Neural crest cell (in vitro differentiated cells): Measurements from ENCODE around the gene PVALB. TPM values are rescaled to one million over a fixed set of nuclear protein-coding genes. Genes with fewer than 3 reads are reported as not detected.

ENCODE experiments used
- DNase-seq: peaks from one replicate; pipeline ENCODE4 v3.0.0; 2021; ENCODE audit warnings: low read depth, mixed read lengths, low spot score
- H3K27ac Mint-ChIP-seq: one replicate; pipeline ENCODE4 v1.8.0; 2021; ENCODE audit warnings: mild to moderate bottlenecking, mixed read lengths; ENCODE audit not compliant: unreplicated experiment
- H3K27me3 Mint-ChIP-seq: 2 replicates; pipeline ENCODE4 v1.8.0; 2021; ENCODE audit warnings: low read depth, mild to moderate bottlenecking, mixed read lengths
- H3K36me3 Mint-ChIP-seq: 2 replicates; pipeline ENCODE4 v1.8.0; 2021; ENCODE audit warnings: low read depth, mild to moderate bottlenecking, mixed read lengths
- H3K4me1 Mint-ChIP-seq: 2 replicates; pipeline ENCODE4 v1.8.0; 2021; ENCODE audit warnings: mixed read lengths
- H3K4me3 Mint-ChIP-seq: one replicate; pipeline ENCODE4 v1.8.0; 2021; ENCODE audit warnings: mild to moderate bottlenecking, mixed read lengths
- H3K9me3 Mint-ChIP-seq: 2 replicates; pipeline ENCODE4 v1.8.0; 2021; ENCODE audit warnings: mixed read lengths
- CTCF ChIP-seq: fragments of 200-600 bp; sonication (generic); conservative IDR thresholded peaks from 2 replicates; pipeline ENCODE4 v1.5.0; 2021; ENCODE audit warnings: antibody characterized with exemption, mild to moderate bottlenecking
- total RNA-seq: library from RNA; stranded (reverse); gene quantifications from 2 replicates; pipeline ENCODE4 v1.2.1, GENCODE V29; 2021

Gene PVALB
- total RNA-seq, 1 donor from 2014 or later = 0.68 TPM

GRCh38 chr22:36764060-36764459 is 52.8 kb downstream of the PVALB start:
- no peaks in the 10 kb centered on the region for H3K27me3 Mint-ChIP-seq
- H3K4me1 Mint-ChIP-seq = no peaks in the 10 kb centered on the region
- no peak for DNase-seq
- no peak overlapping the region for H3K4me3 Mint-ChIP-seq
- no peak for TF ChIP-seq CTCF
- no peak overlapping the region for H3K27ac Mint-ChIP-seq
- peaks cover 11% of the 10 kb centered on the region for H3K36me3 Mint-ChIP-seq
- no peaks in the 10 kb centered on the region for H3K9me3 Mint-ChIP-seq

- H3K4me3 Mint-ChIP-seq = no peak overlapping the region
- TF ChIP-seq CTCF = no peak
- H3K9me3 Mint-ChIP-seq = no peaks in the 10 kb centered on the region
- peaks cover 11% of the 10 kb centered on the region for H3K36me3 Mint-ChIP-seq
- no peak for DNase-seq
- H3K27ac Mint-ChIP-seq = no peak overlapping the region
- H3K27me3 Mint-ChIP-seq = no peaks in the 10 kb centered on the region
- H3K4me1 Mint-ChIP-seq = no peaks in the 10 kb centered on the region
Observed at GRCh38 chr22:36763576-36763975, 53.3 kb downstream of the PVALB start.

DNA sequence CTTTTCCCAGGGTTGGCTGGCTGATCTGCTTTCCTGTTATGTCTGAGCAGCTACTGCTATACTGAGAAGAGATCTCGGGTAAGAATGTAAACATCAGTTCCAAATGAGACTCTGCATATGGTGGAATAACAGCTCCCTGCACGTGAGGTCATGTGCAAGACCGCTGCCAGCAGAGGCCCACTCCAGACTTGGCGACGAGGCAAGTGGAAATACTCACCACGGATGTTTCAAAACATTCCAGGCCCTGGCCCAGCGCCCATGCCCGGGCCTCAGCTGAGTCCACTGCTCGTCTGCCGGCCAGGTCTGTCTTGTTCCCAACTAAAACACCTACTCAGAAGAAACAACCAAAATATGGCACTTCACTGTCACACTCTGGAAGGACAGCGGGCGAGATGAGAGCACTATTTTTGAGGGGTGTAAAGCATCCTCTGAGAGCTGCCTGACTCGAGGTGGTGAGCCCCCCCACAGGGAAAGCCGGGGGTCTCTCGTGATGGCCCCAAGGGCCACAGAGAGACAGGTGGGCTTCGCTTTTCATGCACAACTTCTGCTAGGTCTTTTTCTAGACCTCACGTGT is 54.1 kb downstream of the PVALB start:
- H3K9me3 Mint-ChIP-seq = no peaks in the 10 kb centered on the region
- no peak for TF ChIP-seq CTCF
- DNase-seq = no peak
- no peak overlapping the region for H3K4me3 Mint-ChIP-seq
- no peak overlapping the region for H3K27ac Mint-ChIP-seq
- H3K27me3 Mint-ChIP-seq = no peaks in the 10 kb centered on the region
- H3K4me1 Mint-ChIP-seq = no peaks in the 10 kb centered on the region
- H3K36me3 Mint-ChIP-seq = peaks cover 11% of the 10 kb centered on the region

GRCh38 chr22:36761553-36762240 is 55.1 kb downstream of the PVALB start:
- H3K4me3 Mint-ChIP-seq = no peak overlapping the region
- no peak for DNase-seq
- H3K9me3 Mint-ChIP-seq = no peaks in the 10 kb centered on the region
- peaks cover 6% of the 10 kb centered on the region for H3K27me3 Mint-ChIP-seq
- TF ChIP-seq CTCF = no peak
- no peaks in the 10 kb centered on the region for H3K4me1 Mint-ChIP-seq
- H3K27ac Mint-ChIP-seq = no peak overlapping the region
- peaks cover 11% of the 10 kb centered on the region for H3K36me3 Mint-ChIP-seq

DNA sequence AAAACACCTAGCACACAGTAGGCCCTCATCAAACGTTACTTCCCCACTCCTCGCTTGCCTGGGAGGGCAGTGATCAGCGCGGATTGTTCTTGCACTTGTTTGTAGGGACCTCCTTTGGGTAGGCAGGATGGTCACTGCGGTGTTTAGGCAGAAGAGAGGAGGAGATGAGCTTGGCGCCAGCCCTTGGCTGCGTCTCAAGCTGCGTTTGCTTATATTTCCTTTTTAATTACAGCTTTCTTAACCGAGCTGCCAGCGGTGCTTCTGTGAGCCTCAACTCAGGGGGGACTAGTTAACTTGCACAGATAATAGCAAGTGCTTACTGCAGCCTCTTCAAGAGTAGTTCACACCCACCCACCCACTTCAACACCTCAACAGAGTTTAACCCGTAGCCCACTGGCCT is 56.0 kb downstream of the PVALB start:
- Mint-ChIP-seq H3K4me3 (no peak overlapping the region), H3K9me3 (no peaks in the 10 kb centered on the region), H3K36me3 (peaks cover 11% of the 10 kb centered on the region), H3K27ac (no peak overlapping the region), H3K27me3 (peaks cover 6% of the 10 kb centered on the region), H3K4me1 (no peaks in the 10 kb centered on the region)
- no peak for DNase-seq
- TF ChIP-seq CTCF = no peak
